OCI-M2 (cell line): ENCODE measurements around the gene IRX3.

Experiments
- DNase-seq: peaks from one replicate; lab custom pipeline; 2025; ENCODE audit not compliant: unreplicated experiment; lab: John Stamatoyannopoulos, UW

IRX3 gene

GRCh38 chr16:54291656-54292487 lies 5.3 kb upstream of the IRX3 start:
- DNase-seq: no peak

GRCh38 chr16:54290833-54291655 lies 4.5 kb upstream of the IRX3 start:
- DNase-seq: no peak

- no peak for DNase-seq
Observed at GRCh38 chr16:54289945-54290832, 3.6 kb upstream of the IRX3 start.

GRCh38 chr16:54289242-54289944 lies 2.8 kb upstream of the IRX3 start:
- DNase-seq: no peak

GRCh38 chr16:54288835-54289241 lies 2.3 kb upstream of the IRX3 start:
- no peak for DNase-seq

- no peak for DNase-seq
Observed at GRCh38 chr16:54288030-54288834, 1.6 kb upstream of the IRX3 start.

GRCh38 chr16:54287131-54288029 lies 793 bp upstream of the IRX3 start:
- DNase-seq: no peak

GRCh38 chr16:54286090-54286365 lies 559 bp downstream of the IRX3 start:
- no peak for DNase-seq

- no peak for DNase-seq
Observed at GRCh38 chr16:54285414-54286089, 1.0 kb downstream of the IRX3 start.

- no peak for DNase-seq
Observed at GRCh38 chr16:54284931-54285413, 1.6 kb downstream of the IRX3 start.

GRCh38 chr16:54284319-54284930 lies 2.2 kb downstream of the IRX3 start:
- no peak for DNase-seq

GRCh38 chr16:54283725-54284318 lies 2.8 kb downstream of the IRX3 start:
- no peak for DNase-seq

GRCh38 chr16:54282928-54283724 lies 3.5 kb downstream of the IRX3 start:
- no peak for DNase-seq

GRCh38 chr16:54282202-54282927 lies 4.2 kb downstream of the IRX3 start:
- DNase-seq: no peak

GRCh38 chr16:54281535-54282201 lies 4.9 kb downstream of the IRX3 start:
- no peak for DNase-seq
